OCI-LY7 (cell line): ENCODE results near the gene JDP2. TPM values are rescaled to one million over a fixed set of nuclear protein-coding genes. Genes with fewer than 3 reads are reported as not detected.

ENCODE experiments used
- BruUV-seq: library from RNA; stranded (reverse); fragments of 400-500 nt; replicated peaks from 2 replicates; lab custom pipeline; 2021; lab: Mats Ljungman, UMichigan
- CTCF ChIA-PET: fragments of 300-600 bp; sonication (Branson Sonifier 250); formaldehyde crosslinking; loops from one replicate; lab custom pipeline; 2022; ENCODE audit warnings: antibody characterized with exemption; ENCODE audit not compliant: unreplicated experiment; lab: Charles Lee
- POLR2A ChIA-PET: fragments of 300-600 bp; sonication (Branson Sonifier 250); formaldehyde crosslinking; loops from one replicate; lab custom pipeline; 2022; ENCODE audit warnings: antibody characterized with exemption; lab: Charles Lee
- DNase-seq: peaks from one replicate; pipeline ENCODE4 v3.0.0-alpha.2; 2015; ENCODE audit warnings: low spot score
- H2AFZ ChIP-seq: fragments of 200-600 bp; sonication (generic), shearing (Covaris generic); 2 replicates; pipeline ENCODE4 v1.6.1; 2014; ENCODE audit warnings: mild to moderate bottlenecking, antibody characterized with exemption, low read length, moderate library complexity
- H3K27ac ChIP-seq: fragments of 200-600 bp; sonication (generic); 2 replicates; pipeline ENCODE4 v1.5.1; 2014; ENCODE audit warnings: mixed run types, low read depth, mild to moderate bottlenecking, moderate library complexity, low read length, inconsistent platforms; ENCODE audit not compliant: poor library complexity, severe bottlenecking
- H3K36me3 ChIP-seq: fragments of 200-600 bp; sonication (generic); 2 replicates; pipeline ENCODE4 v1.6.1; 2014; ENCODE audit warnings: mild to moderate bottlenecking, antibody characterized with exemption, low read length, moderate library complexity, mixed read lengths; ENCODE audit not compliant: insufficient read depth
- H3K4me1 ChIP-seq: fragments of 200-600 bp; sonication (generic); 2 replicates; pipeline ENCODE4 v1.5.1; 2014; ENCODE audit warnings: mild to moderate bottlenecking, low read length; ENCODE audit not compliant: insufficient read depth, poor library complexity, severe bottlenecking
- H3K4me2 ChIP-seq: fragments of 200-600 bp; sonication (generic); 2 replicates; pipeline ENCODE4 v1.6.1; 2014; ENCODE audit warnings: mild to moderate bottlenecking, low read length
- H3K4me3 ChIP-seq: fragments of 200-600 bp; sonication (generic); 2 replicates; pipeline ENCODE4 v1.5.1; 2014; ENCODE audit warnings: mild to moderate bottlenecking, low read depth, low read length; ENCODE audit not compliant: poor library complexity, severe bottlenecking
- H3K79me2 ChIP-seq: fragments of 200-600 bp; sonication (generic); 2 replicates; pipeline ENCODE4 v1.6.1; 2016; ENCODE audit warnings: low read depth, mild to moderate bottlenecking, low read length, moderate library complexity, mixed read lengths; ENCODE audit not compliant: insufficient read depth
- H3K9me2 ChIP-seq: fragments of 200-600 bp; sonication (generic); 2 replicates; pipeline ENCODE4 v1.6.1; 2016; ENCODE audit warnings: mild to moderate bottlenecking, low read length, mixed read lengths; ENCODE audit not compliant: insufficient read depth
- H3K9me3 ChIP-seq: fragments of 200-600 bp; sonication (generic); 2 replicates; pipeline ENCODE4 v1.6.1; 2014; ENCODE audit warnings: mild to moderate bottlenecking, mixed run types, low read length, mixed read lengths
- H4K20me1 ChIP-seq: fragments of 200-600 bp; sonication (generic); 2 replicates; pipeline ENCODE4 v1.6.1; 2014; ENCODE audit warnings: mild to moderate bottlenecking, antibody characterized with exemption, low read length, moderate library complexity, mixed read lengths; ENCODE audit not compliant: insufficient read depth
- EZH2phosphoT487 ChIP-seq: fragments of 200-600 bp; sonication (generic); IDR thresholded peaks from 2 replicates; pipeline ENCODE4 v1.6.1; 2018; ENCODE audit warnings: low read depth, borderline replicate concordance, mild to moderate bottlenecking, mixed run types, antibody characterized with exemption, low read length, moderate library complexity, mixed read lengths
- intact Hi-C: fragments of 100-400 bp; cut with micrococcal nuclease; formaldehyde crosslinking; loops from one replicate; pipeline ENCODE4 v1.10.0; 2022; ENCODE audit not compliant: unreplicated experiment
- total RNA-seq, 2 experiments: library from RNA; depleted of rRNA in 1 of 2; stranded (reverse); fragments of >200 nt in 1 of 2; shearing (Covaris generic) in 1 of 2; gene quantifications; 2 replicates each; pipeline ENCODE4 v1.2.3, GENCODE V29; 2014 to 2022
- TF ChIP-seq, protein P1 (sequence below): fragments of 200-600 bp; sonication (generic); conservative IDR thresholded peaks from 2 replicates; pipeline ENCODE4 v1.5.1; 2014; ENCODE audit warnings: mild to moderate bottlenecking, antibody characterized with exemption, low read length, moderate library complexity, mixed read lengths

The JDP2 gene
- total RNA-seq, 2 experiments from 2014 or later, result 45.7 to 62.7 TPM

DNA sequence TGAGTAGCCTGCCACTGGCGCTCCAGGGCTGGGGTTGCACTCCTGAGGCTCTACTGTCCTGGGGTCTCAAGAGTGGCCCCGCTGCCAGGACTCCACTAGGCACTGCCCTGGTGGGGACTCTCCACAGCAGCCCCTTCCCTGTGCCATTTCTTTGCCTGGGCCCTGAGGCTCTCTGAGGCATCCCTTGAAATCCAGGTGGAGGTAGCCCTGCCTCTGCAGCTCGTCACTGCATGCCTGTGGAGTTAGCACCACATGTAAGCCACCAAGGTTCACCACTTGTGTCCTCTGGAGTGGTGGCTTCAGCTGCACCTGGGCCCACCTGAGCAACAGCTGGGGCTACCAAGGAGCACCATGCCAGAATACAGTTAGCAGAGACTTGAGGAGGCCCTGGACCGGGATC lies 54.5 kb downstream of the JDP2 start:
- POLR2A ChIA-PET, result interaction anchor here (1.2 kb wide), 1 partner anchor 42 kb away, joined by 5 read pairs; no protein-coding TSS in a partner anchor

DNA sequence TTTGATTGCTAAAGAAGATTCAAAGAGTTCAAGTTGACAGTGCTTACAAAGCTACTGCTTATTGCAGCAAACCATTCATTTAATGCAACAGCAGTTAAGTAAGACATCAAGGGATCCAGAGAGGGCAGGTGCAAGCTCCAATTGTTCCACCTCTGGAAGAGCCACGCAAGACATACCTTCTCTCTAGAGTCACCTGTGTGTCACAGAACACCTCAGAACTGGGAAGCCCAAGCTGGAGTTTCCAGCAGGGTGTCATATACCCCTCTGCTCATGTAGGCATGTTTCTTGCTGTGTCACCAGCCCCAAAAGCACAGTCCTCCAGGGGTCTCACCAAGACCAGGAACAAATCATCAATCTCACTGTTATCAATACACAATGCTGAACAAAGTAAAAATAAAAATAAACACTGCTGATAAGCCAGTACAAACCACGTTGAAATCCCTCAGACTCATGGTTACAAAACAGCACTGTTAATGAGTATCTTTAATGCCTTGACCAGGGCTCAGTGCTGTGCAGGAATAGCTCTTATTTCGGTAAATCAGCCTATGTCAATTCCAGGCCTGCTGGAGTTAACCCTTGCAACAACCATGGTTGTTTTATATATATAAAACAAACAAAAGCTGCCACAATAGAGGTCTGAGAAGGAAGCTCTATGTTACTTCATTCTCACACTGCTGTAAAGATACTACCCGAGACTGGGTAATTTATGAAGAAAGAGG lies 57.0 kb downstream of the JDP2 start:
- Histone ChIP-seq H3K27ac (no peak overlapping the region), H4K20me1 (no peaks in the 10 kb centered on the region), H3K9me3 (0 out of 2 replicates have a peak, but pooled peaks cover 9% of the 10 kb centered on the region), H3K9me2 (no peaks in the 10 kb centered on the region), H3K4me2 (no peak overlapping the region), H2AFZ (no peak overlapping the region), H3K36me3 (peaks cover 8% of the 10 kb centered on the region; the same call in 1 of the 2 replicates), H3K79me2 (no peaks in the 10 kb centered on the region), H3K4me1 (peaks cover 50% of the 10 kb centered on the region), H3K4me3 (no peak overlapping the region)
- CTCF ChIA-PET, result interaction anchor here (0.5 kb wide), 1 partner anchor 56 kb away, joined by 9 read pairs; no protein-coding TSS in a partner anchor
- DNase-seq, result no peak
- POLR2A ChIA-PET, result interaction anchor here (0.5 to 1.4 kb wide), 3 partner anchors 10 to 358 kb away, joined by 3 read pairs; no protein-coding TSS in a partner anchor
- no TSS peak for BruUV-seq
- intact Hi-C loops, result no loop called here
- TF ChIP-seq, protein P1, sequence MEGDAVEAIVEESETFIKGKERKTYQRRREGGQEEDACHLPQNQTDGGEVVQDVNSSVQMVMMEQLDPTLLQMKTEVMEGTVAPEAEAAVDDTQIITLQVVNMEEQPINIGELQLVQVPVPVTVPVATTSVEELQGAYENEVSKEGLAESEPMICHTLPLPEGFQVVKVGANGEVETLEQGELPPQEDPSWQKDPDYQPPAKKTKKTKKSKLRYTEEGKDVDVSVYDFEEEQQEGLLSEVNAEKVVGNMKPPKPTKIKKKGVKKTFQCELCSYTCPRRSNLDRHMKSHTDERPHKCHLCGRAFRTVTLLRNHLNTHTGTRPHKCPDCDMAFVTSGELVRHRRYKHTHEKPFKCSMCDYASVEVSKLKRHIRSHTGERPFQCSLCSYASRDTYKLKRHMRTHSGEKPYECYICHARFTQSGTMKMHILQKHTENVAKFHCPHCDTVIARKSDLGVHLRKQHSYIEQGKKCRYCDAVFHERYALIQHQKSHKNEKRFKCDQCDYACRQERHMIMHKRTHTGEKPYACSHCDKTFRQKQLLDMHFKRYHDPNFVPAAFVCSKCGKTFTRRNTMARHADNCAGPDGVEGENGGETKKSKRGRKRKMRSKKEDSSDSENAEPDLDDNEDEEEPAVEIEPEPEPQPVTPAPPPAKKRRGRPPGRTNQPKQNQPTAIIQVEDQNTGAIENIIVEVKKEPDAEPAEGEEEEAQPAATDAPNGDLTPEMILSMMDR, result no peak
- no peak for TF ChIP-seq EZH2phosphoT487

More for the DNA sequence above, 54.5 kb downstream of the JDP2 start:
- Histone ChIP-seq H2AFZ (no peak overlapping the region), H3K9me3 (0 out of 2 replicates have a peak, but pooled peaks cover 9% of the 10 kb centered on the region), H4K20me1 (no peaks in the 10 kb centered on the region), H3K4me1 (peaks cover 59% of the 10 kb centered on the region), H3K9me2 (no peaks in the 10 kb centered on the region), H3K4me3 (no peak overlapping the region), H3K36me3 (peaks cover 8% of the 10 kb centered on the region; the same call in 1 of the 2 replicates), H3K4me2 (no peak overlapping the region), H3K79me2 (no peaks in the 10 kb centered on the region), H3K27ac (no peak overlapping the region)
- TF ChIP-seq, protein P1, result no peak
- no peak for TF ChIP-seq EZH2phosphoT487
- no peak for DNase-seq
- CTCF ChIA-PET, result no interaction called here
- BruUV-seq, result no TSS peak
- intact Hi-C loops, result no loop called here
